Lower leg skin (tissue), 3 donors: ENCODE data around the gene INSC.

Experiments
- POLR2A ChIP-seq, 2 donors: fragments of 450-650 bp; IDR thresholded peaks; one replicate each; pipeline ENCODE4 v1.6.1; 2016 to 2017; ENCODE audit warnings: antibody characterized with exemption in 2 of 2, mild to moderate bottlenecking in 1 of 2, moderate library complexity in 1 of 2
- TF ChIP-seq, protein P1 (sequence below), 3 donors: fragments of 450-650 bp; IDR thresholded peaks; one replicate each; pipeline ENCODE4 v1.5.1; 2016; ENCODE audit warnings: antibody characterized with exemption in 3 of 3, mild to moderate bottlenecking in 3 of 3, moderate library complexity in 2 of 3

DNA sequence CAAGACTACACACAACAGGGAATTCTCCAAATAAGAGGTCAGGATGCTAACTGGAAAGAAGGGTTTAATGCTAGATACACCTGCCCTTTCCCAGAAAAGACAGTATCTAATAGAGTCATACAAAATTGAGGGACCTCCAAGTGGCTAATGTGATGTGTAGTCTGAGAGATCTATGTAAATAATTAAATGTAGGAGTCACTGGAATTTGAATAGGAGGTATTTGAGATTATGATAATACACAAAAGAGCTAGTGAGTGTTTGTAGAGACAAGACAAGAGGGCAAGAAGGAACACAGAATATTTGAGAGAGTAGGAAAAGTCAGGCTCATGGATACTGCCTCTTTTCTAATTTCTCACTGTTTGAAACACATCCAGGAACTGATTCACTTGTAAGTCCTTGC lies 15.5 kb upstream of the INSC start:
- TF ChIP-seq, protein P1, sequence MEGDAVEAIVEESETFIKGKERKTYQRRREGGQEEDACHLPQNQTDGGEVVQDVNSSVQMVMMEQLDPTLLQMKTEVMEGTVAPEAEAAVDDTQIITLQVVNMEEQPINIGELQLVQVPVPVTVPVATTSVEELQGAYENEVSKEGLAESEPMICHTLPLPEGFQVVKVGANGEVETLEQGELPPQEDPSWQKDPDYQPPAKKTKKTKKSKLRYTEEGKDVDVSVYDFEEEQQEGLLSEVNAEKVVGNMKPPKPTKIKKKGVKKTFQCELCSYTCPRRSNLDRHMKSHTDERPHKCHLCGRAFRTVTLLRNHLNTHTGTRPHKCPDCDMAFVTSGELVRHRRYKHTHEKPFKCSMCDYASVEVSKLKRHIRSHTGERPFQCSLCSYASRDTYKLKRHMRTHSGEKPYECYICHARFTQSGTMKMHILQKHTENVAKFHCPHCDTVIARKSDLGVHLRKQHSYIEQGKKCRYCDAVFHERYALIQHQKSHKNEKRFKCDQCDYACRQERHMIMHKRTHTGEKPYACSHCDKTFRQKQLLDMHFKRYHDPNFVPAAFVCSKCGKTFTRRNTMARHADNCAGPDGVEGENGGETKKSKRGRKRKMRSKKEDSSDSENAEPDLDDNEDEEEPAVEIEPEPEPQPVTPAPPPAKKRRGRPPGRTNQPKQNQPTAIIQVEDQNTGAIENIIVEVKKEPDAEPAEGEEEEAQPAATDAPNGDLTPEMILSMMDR (IDR thresholded peaks at IDR 0.05), result no peak
- TF ChIP-seq POLR2A (IDR thresholded peaks at IDR 0.05), result no peak
